ENCODE results near the gene APOL3.

- TF ChIP-seq GATA2 (IDR thresholded peaks at IDR 0.05; ENCODE audit: low read depth, low read length) (no peak), GATA3 (IDR thresholded peaks at IDR 0.05; ENCODE audit: low read depth, low read length) (no peak)
Observed at GRCh38 chr22:36116127-36116526, 44.4 kb downstream of the APOL3 start.

All from SH-SY5Y (cell line).